AG08396 (cell line): ENCODE data around the gene ATE1.

Experiments
- DNase-seq: peaks from one replicate; pipeline ENCODE4 v3.0.0; 2012; ENCODE audit warnings: low spot score, mixed read lengths

Gene ATE1

DNA sequence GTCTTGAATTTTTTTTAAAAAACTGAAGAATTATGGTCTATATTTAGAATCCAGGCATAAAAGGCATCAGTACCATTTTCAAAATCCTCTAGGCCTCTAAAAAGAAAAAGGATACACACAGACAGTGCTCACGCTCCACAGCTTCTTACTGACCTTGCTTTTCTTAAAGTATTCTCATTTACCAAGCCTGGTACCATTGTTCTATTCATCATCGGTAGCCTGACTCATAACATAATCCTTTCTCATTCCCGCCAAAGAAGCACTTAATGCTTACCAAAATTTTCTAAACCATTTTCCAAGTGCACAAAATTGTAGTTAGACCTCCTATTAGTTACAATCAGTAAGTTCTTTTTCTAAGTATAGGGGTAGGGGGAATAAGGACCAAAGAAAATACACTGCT lies 54.6 kb downstream of the ATE1 start:
- no peak for DNase-seq

DNA sequence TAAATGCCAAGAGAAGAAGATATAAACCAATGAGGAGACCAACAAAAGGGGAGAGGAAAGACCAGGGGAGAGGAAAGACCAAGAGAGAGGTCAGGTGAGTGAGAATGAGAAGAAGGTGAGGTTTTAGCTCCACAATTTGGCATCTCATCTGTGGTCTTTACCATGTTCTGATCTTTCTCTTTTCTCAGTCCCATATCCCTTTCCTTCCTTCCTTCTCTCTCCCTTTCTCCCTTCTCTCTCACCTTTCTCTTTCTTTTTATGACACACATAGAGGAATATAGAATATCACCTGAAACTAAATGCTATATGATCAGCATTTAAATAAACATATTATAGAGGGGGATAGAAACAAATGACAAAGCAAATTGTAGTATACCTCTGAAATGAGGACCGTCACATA lies 57.4 kb downstream of the ATE1 start:
- no peak for DNase-seq

DNA sequence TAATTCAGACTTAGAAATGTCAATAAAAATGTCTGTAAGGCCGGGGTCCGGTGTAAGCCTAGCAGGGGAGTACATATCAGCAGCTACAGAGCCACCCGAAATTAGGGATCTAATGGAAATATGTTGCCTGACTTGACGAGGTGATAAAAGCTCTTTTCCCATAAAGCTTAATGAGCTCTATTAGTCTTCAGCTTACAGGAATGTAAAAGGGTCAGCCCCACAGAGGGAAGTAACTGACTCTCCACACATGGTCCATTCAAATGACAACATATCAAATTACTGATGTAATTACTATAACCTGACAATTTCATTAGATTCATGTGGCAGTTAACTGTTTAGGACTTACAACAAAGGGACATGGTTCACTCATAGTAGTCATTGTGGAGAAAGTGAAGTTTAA lies 62.3 kb downstream of the ATE1 start:
- no peak for DNase-seq

DNA sequence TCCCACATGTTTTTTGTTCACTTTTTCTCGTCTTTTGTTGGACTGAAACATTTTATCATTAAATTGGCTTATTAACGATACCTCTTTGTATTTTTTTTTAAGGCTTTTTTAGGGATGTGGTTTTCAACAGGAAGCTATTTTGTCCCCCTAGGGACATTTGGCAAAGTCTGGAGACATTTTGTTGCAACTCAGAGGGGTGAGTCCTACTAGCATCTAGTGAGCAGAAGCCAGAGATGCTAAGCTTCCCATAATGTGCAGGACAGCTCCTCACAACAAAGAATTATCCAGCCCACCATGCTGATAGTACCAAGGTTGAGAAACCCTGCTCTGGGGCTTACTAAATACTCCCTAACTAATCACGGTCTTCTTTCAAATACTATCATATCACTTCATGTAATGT lies 63.2 kb downstream of the ATE1 start:
- no peak for DNase-seq

DNA sequence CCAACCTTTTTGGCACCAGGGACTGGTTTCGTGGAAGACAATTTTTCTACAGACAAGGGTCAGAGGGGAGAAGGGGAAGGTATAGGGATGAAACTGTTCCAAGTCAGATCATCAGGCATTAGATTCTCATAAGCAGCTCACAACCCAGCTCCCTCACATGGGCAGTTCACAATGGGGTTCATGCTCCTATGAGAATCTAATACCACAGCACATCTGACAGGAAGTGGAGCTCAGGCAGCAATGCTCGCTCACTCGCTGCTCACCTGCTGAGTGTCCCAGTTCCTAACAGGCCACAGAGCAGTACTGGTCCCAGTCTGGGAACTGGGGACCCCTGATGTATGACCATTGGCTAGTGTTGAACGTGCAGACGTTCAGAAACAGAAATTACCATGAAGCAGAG lies 63.7 kb downstream of the ATE1 start:
- no peak for DNase-seq

DNA sequence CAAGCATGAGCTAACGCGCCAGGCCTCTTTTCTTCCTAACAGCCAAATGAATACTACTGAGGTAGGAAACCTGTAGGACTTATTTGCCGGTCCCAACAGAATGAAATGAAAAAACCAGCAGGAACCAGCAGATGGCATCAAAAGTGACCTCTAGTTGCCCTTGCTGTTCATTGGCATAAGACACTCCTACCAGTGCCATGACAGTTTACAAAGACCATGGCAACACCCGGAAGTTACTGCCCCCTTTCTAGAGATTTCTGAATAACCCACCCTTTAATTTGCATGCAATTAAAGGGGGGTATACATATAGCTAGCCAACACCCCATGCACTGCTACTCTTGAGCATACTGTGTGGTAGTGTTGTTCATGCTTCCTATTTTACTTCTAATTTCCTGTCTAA lies 65.2 kb downstream of the ATE1 start:
- DNase-seq: no peak

DNA sequence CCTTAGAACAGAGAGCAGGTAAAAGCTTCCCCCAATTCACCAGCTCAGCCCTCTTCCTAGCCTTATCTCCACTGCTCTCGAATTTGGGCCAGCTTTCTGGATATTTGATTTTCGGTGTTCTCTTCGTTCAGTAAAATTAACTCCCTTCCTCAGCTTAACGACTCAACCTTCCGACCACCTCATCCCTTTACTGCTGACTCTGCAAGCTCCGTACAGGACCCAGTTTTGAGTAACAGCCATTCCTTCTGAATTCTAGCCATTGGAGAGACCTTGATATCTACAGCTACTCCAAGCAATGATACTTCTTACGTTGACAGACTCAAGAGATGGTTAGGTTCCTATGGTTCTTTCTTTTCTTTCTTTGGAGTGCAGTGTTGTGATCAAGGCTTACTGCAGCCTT lies 65.8 kb downstream of the ATE1 start:
- DNase-seq: no peak

DNA sequence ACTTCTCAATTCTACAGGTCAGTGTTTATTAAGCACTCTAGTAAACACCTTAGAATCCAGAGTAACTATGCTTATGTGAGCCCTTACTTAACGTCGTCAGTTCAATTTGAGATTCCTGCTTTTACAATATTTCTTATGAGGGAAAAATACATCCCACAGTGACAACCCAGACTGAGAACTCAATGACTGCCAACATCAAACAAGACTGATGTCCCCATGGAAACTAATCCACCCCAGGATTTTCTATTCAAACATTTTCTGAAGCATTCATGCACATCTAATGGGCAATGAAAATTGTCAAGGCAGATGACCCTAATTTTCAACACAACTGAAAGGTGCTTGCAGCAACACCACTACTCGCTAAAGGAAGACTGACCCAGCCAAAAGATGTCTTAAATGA lies 67.0 kb downstream of the ATE1 start:
- DNase-seq: no peak

DNA sequence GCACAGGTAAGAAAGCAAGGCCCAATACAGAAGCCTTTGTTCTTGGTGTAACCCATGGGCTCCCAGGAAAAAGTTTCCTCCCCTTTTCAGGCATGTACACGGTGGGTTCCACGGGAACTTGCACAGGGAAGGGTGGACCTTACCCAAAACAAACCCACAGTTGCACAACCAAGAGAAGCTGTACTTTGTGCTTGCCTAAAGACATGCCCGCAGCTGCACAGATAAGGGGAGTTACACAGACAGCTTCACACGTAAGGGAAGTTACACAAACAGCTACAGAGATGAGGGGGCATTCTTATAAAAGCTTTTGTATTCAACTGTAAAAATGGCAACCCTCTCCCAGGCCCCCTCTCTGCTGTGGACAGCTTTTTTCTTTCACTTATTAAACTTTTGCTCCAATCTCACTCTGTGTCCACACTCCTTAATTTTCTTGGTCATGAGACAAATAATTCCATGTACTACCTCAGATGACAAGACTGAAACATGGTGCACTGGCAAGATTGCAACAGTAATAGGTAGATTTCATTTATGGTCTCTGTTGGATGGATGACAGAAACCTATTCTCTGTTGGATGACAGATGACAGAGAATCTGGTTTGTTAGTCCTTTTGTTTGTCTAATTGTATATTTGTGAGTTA lies 72.9 kb downstream of the ATE1 start:
- DNase-seq: no peak

DNA sequence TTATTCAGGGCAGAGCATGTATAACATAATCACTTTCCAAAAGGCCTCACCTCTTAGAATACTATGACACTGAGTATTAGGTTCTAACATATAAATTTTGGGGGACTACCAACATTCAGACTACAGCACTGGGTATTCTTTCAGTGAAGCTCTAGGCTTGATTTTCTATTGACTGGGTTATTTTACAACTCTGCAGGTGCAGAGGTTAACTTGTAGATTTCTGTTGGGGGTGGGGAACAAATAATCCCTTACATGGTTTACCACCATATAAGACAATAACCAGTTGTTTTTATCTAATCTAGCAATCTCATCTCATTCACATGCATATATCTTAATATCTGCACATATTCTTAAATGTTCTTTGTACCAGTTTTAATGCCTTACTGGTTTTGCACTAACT lies 73.9 kb downstream of the ATE1 start:
- no peak for DNase-seq

DNA sequence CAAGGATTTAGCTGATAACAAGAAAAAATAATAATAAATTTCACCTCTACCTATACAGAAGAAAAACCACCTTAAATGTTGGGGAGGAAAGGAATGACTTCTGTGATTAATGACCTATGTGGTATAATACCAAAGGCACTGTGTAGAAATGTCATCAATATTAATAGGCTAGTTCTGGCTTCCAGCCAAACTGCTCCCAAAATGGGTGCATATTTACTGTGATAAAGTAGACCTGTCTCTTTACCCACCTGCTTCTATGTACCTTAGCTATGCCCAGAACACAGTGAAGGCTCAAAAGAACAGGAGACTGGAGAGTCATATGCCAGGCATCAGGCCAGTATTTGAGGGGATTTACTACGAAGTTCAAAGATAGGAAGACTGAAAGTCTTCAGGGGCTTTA lies 76.0 kb downstream of the ATE1 start:
- DNase-seq: no peak

DNA sequence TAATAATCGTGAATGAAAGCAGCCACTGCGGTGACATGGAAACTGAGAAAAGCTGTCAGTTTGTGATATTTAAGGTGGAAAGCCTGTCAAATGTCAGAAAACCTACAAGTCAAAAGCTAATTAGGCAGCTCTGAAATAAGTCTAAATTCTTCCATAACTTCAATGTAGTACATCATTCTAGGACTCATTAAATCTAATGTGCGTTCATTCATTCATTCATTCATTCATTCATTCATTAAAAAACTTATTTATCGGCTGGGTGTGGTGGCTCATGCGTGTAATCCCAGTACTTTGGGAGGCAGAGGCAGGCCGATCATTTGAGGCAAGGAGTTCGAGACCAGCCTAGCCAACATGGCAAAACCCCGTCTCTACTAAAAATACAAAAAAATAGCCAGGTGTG lies 79.7 kb downstream of the ATE1 start:
- no peak for DNase-seq

DNA sequence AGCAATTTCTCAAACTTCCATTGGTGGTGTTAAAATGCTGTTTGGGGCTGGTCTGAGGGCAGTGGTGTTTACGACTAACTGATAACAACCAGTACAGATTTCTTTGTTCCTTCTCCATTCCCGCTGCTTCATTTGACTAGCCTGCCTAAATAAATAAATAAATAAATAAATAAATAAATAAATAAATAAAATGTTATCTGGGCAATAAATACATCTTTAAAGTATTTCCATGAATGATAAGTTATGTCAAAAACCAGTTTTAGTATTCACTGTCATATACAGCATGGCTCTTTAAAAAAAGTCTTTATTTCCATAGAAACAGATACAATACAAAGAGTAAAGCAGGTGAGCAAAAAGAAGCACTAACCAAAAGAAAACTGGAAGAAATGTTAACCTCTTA lies 81.3 kb downstream of the ATE1 start:
- DNase-seq: no peak

DNA sequence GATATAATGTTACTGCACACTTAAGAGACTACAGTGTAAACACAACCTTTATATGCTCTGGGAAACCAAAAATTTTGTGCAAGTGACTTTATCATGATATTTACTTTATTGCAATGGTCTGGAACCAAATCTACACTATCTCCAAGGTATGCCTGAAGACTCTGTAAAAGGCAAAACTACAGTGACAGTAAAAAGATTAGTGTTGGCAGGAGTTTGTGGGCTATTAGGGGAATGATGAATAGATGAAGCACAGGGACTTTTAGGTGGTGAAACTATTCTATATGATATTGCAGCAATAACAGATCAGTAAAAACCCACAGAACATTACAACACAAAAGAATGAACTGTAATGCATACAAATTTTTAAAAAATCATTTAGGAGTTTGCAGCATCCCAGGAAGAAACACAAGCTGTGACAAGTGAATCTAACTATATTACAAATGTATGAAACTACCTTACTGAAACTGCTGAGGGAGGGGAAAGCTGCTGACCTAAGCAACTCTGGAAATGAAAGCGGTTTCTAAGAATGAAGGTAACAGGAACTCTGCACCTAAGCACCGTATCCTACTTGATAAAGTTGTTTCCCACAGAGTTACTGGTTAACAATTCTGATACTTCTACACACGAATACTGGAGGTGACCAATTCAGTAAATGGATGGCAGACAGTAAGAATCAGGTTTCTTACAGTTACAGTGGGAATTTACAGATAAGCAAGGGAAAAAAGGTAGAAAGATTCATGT lies 82.6 kb downstream of the ATE1 start:
- no peak for DNase-seq

DNA sequence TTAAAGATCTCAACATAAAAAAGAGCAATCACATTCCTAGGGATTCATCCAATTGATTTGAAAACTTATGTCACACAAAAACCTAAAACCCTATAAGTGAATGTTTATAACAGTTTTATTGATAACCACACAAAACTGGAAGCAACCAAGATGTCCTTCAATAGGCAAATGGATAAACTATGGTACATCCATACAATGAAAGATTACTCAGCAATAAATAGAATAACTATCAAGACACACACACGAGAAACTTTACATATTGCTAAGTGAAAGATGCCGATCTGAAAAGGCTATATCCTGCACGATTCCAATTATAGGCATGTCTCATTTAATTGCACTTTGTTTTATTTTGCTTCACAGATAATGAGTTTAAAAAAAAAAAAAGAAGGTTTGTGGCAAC lies 83.3 kb downstream of the ATE1 start:
- DNase-seq: no peak

DNA sequence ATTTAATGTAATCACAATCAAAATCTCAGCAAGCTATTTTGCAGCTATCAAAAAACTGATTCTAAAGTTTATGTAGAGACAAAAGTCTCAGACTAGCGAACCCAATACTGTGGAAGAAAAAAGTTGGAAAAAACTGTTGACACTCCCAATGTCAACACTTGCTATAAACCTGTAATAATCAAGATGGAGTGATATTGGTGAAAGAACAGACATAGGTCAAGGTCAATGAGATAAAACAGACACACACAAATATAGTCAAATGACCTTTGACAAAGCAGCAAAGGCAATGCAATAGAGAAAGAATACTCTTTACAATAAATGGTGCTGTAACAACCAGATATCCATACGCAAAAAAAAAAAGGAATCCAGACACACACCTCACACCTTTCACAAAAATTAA lies 84.5 kb downstream of the ATE1 start:
- DNase-seq: no peak

DNA sequence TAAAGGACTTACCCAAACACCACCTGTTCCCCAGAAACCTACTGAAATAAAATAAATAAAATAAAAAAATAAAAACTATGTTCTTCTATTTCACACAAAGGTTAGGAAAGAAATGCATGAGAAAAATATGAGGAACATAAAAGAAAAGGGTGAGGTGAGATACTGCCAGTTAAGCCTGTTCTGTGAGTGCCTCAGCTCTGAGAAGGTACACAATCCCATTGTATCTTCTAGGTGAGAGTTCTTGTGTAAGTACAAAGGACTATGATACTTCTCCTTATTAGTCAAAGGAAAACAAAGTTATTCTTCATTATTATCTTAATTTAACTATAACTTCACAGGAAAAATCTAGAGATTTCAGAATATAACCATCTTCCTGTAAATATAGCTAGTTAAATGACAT lies 86.0 kb downstream of the ATE1 start:
- no peak for DNase-seq

DNA sequence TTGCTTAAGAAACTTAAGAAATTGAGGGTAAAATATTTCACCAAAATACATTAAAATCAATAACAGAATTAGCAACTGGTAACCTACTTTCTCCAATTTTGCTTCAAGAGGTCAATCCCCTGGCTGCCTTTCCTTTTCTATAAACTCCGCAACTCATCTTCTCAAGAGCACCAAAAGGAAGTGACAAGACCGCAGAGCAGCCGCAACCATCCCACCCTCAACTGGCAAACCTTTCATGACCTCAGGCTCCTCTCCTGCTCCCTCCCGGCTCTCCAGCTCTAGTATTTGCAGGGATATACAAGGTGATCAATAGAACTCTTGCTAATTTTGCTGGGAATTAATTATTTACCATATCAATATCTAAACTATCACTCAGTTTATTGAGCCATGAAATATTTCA lies 88.9 kb downstream of the ATE1 start:
- no peak for DNase-seq

DNA sequence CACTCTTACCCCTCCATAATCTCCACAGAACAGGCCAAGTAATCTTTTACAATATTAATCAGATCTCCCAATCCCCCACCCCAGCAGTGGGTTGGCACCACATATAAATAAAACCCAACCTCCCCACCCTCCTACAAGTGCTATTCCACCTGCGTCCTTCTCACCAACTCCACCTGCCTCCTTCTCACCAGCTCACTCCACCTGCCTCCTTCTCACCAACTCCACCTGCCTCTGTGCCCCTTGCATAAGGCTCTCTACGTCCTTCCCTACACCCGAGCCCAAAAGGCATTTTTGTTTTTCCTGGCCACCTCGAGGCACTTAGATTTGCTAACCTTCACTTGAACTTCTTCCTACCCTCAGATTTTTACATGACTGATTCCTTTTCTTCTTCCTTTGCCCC lies 89.7 kb downstream of the ATE1 start:
- no peak for DNase-seq

DNA sequence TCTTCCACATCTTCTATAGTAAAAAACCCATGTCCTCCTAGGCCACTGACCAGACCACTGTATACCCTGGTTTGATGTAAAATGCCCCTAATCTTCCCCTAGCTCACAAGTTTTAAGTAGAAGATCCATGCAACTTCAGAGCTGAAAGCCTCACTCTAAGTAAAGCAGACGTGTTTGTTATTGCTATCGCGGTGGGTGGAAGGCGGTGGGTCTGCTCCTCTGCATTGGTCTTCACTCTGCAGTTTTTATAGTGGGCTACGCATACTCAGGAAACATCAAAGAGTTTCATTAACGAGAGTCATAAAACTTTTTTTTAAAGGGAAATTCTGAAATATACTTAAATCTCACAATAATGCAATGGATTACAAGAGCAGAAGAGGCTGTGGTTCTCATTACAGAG lies 91.7 kb downstream of the ATE1 start:
- no peak for DNase-seq

DNA sequence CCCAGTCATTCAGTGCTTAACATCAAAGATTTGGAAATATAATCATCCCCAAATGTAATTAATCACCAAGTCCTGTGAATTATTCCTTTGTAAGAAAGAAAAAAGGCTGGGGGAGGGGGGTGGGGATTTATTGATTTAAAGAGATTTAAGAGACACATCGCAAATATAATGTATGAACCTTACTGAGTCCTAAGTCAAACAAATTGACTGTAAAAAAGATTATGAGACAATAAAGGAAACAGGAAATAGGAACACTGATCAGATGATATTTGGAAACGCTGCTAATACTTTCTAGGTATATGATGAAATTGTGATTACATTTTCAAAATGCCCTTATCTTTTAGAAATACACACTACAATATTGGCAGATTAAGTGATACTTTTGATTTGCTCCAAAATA lies 92.5 kb downstream of the ATE1 start:
- DNase-seq: no peak

DNA sequence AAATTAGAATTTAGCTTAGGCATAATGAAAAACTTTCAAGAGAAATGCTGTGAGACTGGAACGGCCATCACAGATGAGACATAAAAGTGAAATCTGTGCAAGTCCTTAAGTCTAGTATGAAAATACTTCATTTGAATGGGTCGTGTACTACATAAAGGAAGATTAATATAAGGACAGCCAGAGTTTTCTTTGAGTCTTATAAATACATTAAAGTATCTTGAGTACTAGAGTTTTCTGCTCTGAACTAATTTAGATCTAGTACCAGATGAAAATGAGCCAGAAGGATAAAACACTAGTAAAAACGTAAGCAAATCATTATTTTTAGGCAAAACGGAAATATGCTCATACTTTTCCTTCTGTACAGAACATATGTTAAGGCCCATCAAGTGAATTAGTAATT lies 93.1 kb downstream of the ATE1 start:
- DNase-seq: no peak

DNA sequence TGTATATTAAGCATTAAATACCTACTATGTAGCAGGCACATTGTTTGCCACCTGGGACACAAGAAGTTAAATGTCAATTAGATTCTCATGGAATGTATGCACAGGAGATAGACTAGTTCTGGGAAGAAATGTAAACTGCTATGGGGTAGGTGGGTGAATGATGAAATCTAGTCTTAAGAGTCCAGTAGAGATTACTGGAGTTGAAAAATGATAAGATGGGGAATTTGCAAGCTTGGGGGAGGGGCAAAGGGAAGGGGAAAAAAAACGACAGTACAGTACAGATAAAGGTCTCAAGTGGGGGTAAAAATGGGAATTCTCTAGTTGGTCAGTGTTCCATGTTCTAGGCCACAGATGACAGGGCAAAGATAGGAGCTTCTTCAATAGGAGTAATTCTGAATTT lies 94.4 kb downstream of the ATE1 start:
- DNase-seq: no peak

DNA sequence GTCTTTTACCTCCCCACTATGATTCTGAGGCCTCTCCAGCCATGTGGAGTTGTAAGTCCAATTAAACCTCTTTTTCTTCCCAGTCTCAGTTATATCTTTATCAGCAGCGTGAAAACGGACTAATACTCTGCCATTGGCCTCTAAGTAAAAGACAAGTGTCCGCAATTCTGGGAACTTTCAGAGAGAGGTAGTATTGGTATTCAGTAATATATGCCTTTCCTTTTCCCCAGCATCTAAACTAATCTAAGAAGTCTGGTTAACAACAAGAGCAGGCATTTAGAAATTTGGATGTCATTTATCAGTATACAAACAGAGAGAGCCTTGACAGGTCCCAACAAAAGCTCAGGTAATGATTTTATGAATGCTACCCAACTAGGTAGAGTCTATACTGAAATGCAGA lies 95.2 kb downstream of the ATE1 start:
- DNase-seq: no peak
